NT2/D1 (cell line): ENCODE data around the gene CHTF18.

Experiments used
- DNase-seq: peaks from one replicate; pipeline ENCODE4 v3.0.0-alpha.2; 2011; ENCODE audit warnings: low read depth, low spot score
- H3K27me3 ChIP-seq: 2 replicates; pipeline ENCODE4 v1.6.0; 2011; ENCODE audit warnings: mild to moderate bottlenecking; ENCODE audit not compliant: insufficient read length, insufficient read depth
- H3K36me3 ChIP-seq: 2 replicates; pipeline ENCODE4 v1.6.1; 2011; ENCODE audit warnings: mild to moderate bottlenecking, low read length, mixed read lengths; ENCODE audit not compliant: insufficient read depth, insufficient read length
- H3K4me1 ChIP-seq: 2 replicates; pipeline ENCODE4 v1.5.1; 2011; ENCODE audit not compliant: insufficient read depth, insufficient read length
- H3K4me3 ChIP-seq: 2 replicates; pipeline ENCODE4 v1.5.1; 2011; ENCODE audit warnings: low read depth; ENCODE audit not compliant: insufficient read length
- H3K9ac ChIP-seq: 2 replicates; pipeline ENCODE4 v1.6.0; 2011; ENCODE audit warnings: low read depth; ENCODE audit not compliant: insufficient read length
- H3K9me3 ChIP-seq: 2 replicates; pipeline ENCODE4 v1.5.1; 2011; ENCODE audit warnings: mild to moderate bottlenecking, low read length; ENCODE audit not compliant: insufficient read depth
- SUZ12 ChIP-seq: IDR thresholded peaks from 2 replicates; pipeline ENCODE4 v1.6.1; 2011; ENCODE audit not compliant: insufficient read length, insufficient read depth; ENCODE audit errors: extremely low read depth
- YY1 ChIP-seq: IDR thresholded peaks from 2 replicates; pipeline ENCODE4 v1.6.1; 2011; ENCODE audit not compliant: insufficient read length, insufficient read depth
- ZNF274 ChIP-seq: IDR thresholded peaks from 2 replicates; pipeline ENCODE4 v1.6.1; 2011; ENCODE audit warnings: mild to moderate bottlenecking, low read depth, low read length

Gene CHTF18

GRCh38 chr16:792221-792995, 4.0 kb downstream of the CHTF18 start:
- DNase-seq = no peak
- no peak for TF ChIP-seq ZNF274
- TF ChIP-seq SUZ12 = no peak
- TF ChIP-seq YY1 = no peak
- Histone ChIP-seq H3K4me1 (peaks cover 24% of the 10 kb centered on the region), H3K9me3 (no peaks in the 10 kb centered on the region), H3K36me3 (peaks cover 79% of the 10 kb centered on the region), H3K27me3 (no peaks in the 10 kb centered on the region), H3K9ac (no peak overlapping the region), H3K4me3 (no peak overlapping the region)

GRCh38 chr16:793414-793813, 5.0 kb downstream of the CHTF18 start:
- Histone ChIP-seq H3K36me3 (peaks cover 85% of the 10 kb centered on the region), H3K9ac (no peak overlapping the region), H3K27me3 (no peaks in the 10 kb centered on the region), H3K4me3 (no peak overlapping the region), H3K4me1 (peaks cover 24% of the 10 kb centered on the region), H3K9me3 (no peaks in the 10 kb centered on the region)
- DNase-seq = no peak
- no peak for TF ChIP-seq ZNF274
- TF ChIP-seq YY1 = no peak
- TF ChIP-seq SUZ12 = no peak

- TF ChIP-seq ZNF274 = no peak
- no peak for TF ChIP-seq YY1
- no peak for TF ChIP-seq SUZ12
- H3K9me3 ChIP-seq = no peaks in the 10 kb centered on the region
- no peak overlapping the region for H3K4me3 ChIP-seq
- no peak for DNase-seq
- H3K27me3 ChIP-seq = no peaks in the 10 kb centered on the region
- H3K9ac ChIP-seq = peak overlapping the region; percentile 42
- peaks cover 24% of the 10 kb centered on the region for H3K4me1 ChIP-seq
- H3K36me3 ChIP-seq = peaks cover 87% of the 10 kb centered on the region
Observed at GRCh38 chr16:794091-794822, 5.8 kb downstream of the CHTF18 start.

- Histone ChIP-seq H3K36me3 (peaks cover 80% of the 10 kb centered on the region), H3K4me1 (peaks cover 18% of the 10 kb centered on the region)
Observed at GRCh38 chr16:794853-795466, 6.5 kb downstream of the CHTF18 start.

GRCh38 chr16:795580-796229, 7.3 kb downstream of the CHTF18 start:
- Histone ChIP-seq H3K9me3 (no peaks in the 10 kb centered on the region), H3K36me3 (peaks cover 72% of the 10 kb centered on the region), H3K4me3 (no peak overlapping the region), H3K9ac (no peak overlapping the region), H3K4me1 (peaks cover 22% of the 10 kb centered on the region), H3K27me3 (peaks cover 9% of the 10 kb centered on the region)
- TF ChIP-seq SUZ12 (no peak), ZNF274 (no peak), YY1 (no peak)
- no peak for DNase-seq

More at GRCh38 chr16:794853-795466, 6.5 kb downstream of the CHTF18 start:
- Histone ChIP-seq H3K27me3 (peaks cover 2% of the 10 kb centered on the region), H3K9me3 (no peaks in the 10 kb centered on the region), H3K9ac (peak overlapping the region; percentile 42), H3K4me3 (no peak overlapping the region)
- no peak for DNase-seq
- TF ChIP-seq YY1 = no peak
- TF ChIP-seq SUZ12 = no peak
- TF ChIP-seq ZNF274 = no peak

GRCh38 chr16:796296-797119, 8.1 kb downstream of the CHTF18 start:
- H3K9me3 ChIP-seq = no peaks in the 10 kb centered on the region
- H3K36me3 ChIP-seq = peaks cover 64% of the 10 kb centered on the region
- H3K27me3 ChIP-seq = peaks cover 17% of the 10 kb centered on the region
- no peak overlapping the region for H3K9ac ChIP-seq
- no peak for TF ChIP-seq SUZ12
- TF ChIP-seq YY1 = no peak
- TF ChIP-seq ZNF274 = no peak
- DNase-seq = no peak
- H3K4me1 ChIP-seq = peaks cover 29% of the 10 kb centered on the region
- no peak overlapping the region for H3K4me3 ChIP-seq
